Kidney tubule cell (primary cell): ENCODE results near the gene CLDN19.
"Not testable (repeated sequence)": the region's sequence is repeated elsewhere in the genome, so short reads cannot be mapped to it uniquely, and the experiment has no call there.

Experiments used
- DNase-seq: peaks from one replicate; pipeline ENCODE4 v3.0.0-alpha.2; 2018; ENCODE audit warnings: low spot score

CLDN19 gene

GRCh38 chr1:42759114-42759513 is 19.1 kb upstream of the CLDN19 start:
- DNase-seq = no peak

- no peak for DNase-seq
These were observed 18.6 kb upstream of the CLDN19 start for GRCh38 chr1:42758641-42759040.

- no peak for DNase-seq
These were observed 17.8 kb upstream of the CLDN19 start for GRCh38 chr1:42757892-42758275.

GRCh38 chr1:42756956-42757891 is 17.2 kb upstream of the CLDN19 start:
- peak; percentile 68 for DNase-seq

- DNase-seq = peak; percentile 28
These were observed 13.0 kb upstream of the CLDN19 start for GRCh38 chr1:42753070-42753469.

- DNase-seq = no peak
These were observed 12.2 kb upstream of the CLDN19 start for GRCh38 chr1:42752284-42752683.

GRCh38 chr1:42751511-42752070 is 11.6 kb upstream of the CLDN19 start:
- not testable (repeated sequence) for DNase-seq

- DNase-seq = no peak
These were observed 10.0 kb upstream of the CLDN19 start for GRCh38 chr1:42750041-42750440.

- DNase-seq = no peak
These were observed 8.7 kb upstream of the CLDN19 start for GRCh38 chr1:42748461-42749410.

GRCh38 chr1:42748021-42748420 is 8.0 kb upstream of the CLDN19 start:
- DNase-seq = no peak

GRCh38 chr1:42747125-42747524 is 7.1 kb upstream of the CLDN19 start:
- no peak for DNase-seq

- no peak for DNase-seq
These were observed 6.5 kb upstream of the CLDN19 start for GRCh38 chr1:42746436-42747105.

GRCh38 chr1:42745851-42746250 is 5.8 kb upstream of the CLDN19 start:
- no peak for DNase-seq

GRCh38 chr1:42744148-42744413 is 4.0 kb upstream of the CLDN19 start:
- no peak for DNase-seq

- peak; percentile 32 for DNase-seq
These were observed 3.5 kb upstream of the CLDN19 start for GRCh38 chr1:42743317-42744147.

- peak; percentile 20 for DNase-seq
These were observed 2.7 kb upstream of the CLDN19 start for GRCh38 chr1:42742617-42743316.

GRCh38 chr1:42742141-42742540 is 2.1 kb upstream of the CLDN19 start:
- DNase-seq = no peak

- no peak for DNase-seq
These were observed 1.7 kb upstream of the CLDN19 start for GRCh38 chr1:42741706-42742105.

- DNase-seq = no peak
These were observed 980 bp upstream of the CLDN19 start for GRCh38 chr1:42740851-42741580.

GRCh38 chr1:42738678-42739226 is 1.3 kb downstream of the CLDN19 start:
- DNase-seq = no peak
